WTC11 (cell line): ENCODE data around the gene STX8. TPM values are rescaled to one million over a fixed set of nuclear protein-coding genes. Genes with fewer than 3 reads are reported as not detected.

Source experiments
- ATAC-seq: fragments of 200-7000 bp; cut with Tn5 transposase; 2 replicates; pipeline ENCODE4 v1.10.0; 2021; ENCODE audit warnings: mild to moderate bottlenecking, moderate library complexity
- CTCF ChIA-PET: fragments of 300-600 bp; sonication (Branson Sonifier 250); formaldehyde crosslinking; loops from one replicate; lab custom pipeline; 2021; ENCODE audit warnings: antibody characterized with exemption; lab: Charles Lee
- POLR2A ChIA-PET: fragments of 350-600 bp; sonication (Branson Sonifier 250); formaldehyde crosslinking; loops from one replicate; lab custom pipeline; 2021; ENCODE audit warnings: antibody characterized with exemption; lab: Charles Lee
- DNase-seq: peaks from one replicate; pipeline ENCODE4 v3.0.0; 2021; ENCODE audit warnings: low spot score
- H3K27ac Mint-ChIP-seq: 2 replicates; pipeline ENCODE4 v1.8.0; 2021; ENCODE audit warnings: mixed read lengths
- H3K27me3 Mint-ChIP-seq: 2 replicates; pipeline ENCODE4 v1.8.0; 2021; ENCODE audit warnings: low read depth, mild to moderate bottlenecking, moderate library complexity, mixed read lengths
- H3K36me3 Mint-ChIP-seq: 2 replicates; pipeline ENCODE4 v1.8.0; 2021; ENCODE audit warnings: mixed read lengths
- H3K4me1 Mint-ChIP-seq: 2 replicates; pipeline ENCODE4 v1.8.0; 2022; ENCODE audit warnings: mixed read lengths
- H3K4me3 Mint-ChIP-seq: 2 replicates; pipeline ENCODE4 v1.8.0; 2021; ENCODE audit warnings: mild to moderate bottlenecking, moderate library complexity, mixed read lengths
- H3K9me3 Mint-ChIP-seq: 2 replicates; pipeline ENCODE4 v1.8.0; 2021; ENCODE audit warnings: mixed read lengths
- EMX1 ChIP-seq: fragments of 250-450 bp; sonication (Bioruptor Pico); IDR thresholded peaks from 2 replicates; pipeline ENCODE4 v1.8.0; 2021; ENCODE audit warnings: mild to moderate bottlenecking
- FOXJ3 ChIP-seq: sonication (generic); formaldehyde crosslinking; IDR thresholded peaks from 2 replicates; pipeline ENCODE4 v1.9.0; 2021; ENCODE audit warnings: missing genetic modification reagents, mild to moderate bottlenecking, borderline replicate concordance
- KAT7 ChIP-seq: sonication (generic); formaldehyde crosslinking; IDR thresholded peaks from 2 replicates; pipeline ENCODE4 v1.8.1; 2023; ENCODE audit warnings: missing genetic modification reagents, mild to moderate bottlenecking, borderline replicate concordance
- RELA ChIP-seq: sonication (generic); formaldehyde crosslinking; IDR thresholded peaks from 2 replicates; pipeline ENCODE4 v1.8.1; 2022; ENCODE audit warnings: missing genetic modification reagents, mild to moderate bottlenecking, borderline replicate concordance
- RORB ChIP-seq: fragments of 250-450 bp; sonication (Bioruptor Pico); IDR thresholded peaks from 2 replicates; pipeline ENCODE4 v1.9.0; 2021; ENCODE audit warnings: mild to moderate bottlenecking
- TEAD4 ChIP-seq: sonication (generic); formaldehyde crosslinking; IDR thresholded peaks from 2 replicates; pipeline ENCODE4 v1.8.0; 2022; ENCODE audit warnings: mild to moderate bottlenecking, missing genetic modification reagents
- ZNF121 ChIP-seq: sonication (generic); formaldehyde crosslinking; IDR thresholded peaks from 2 replicates; pipeline ENCODE4 v1.8.0; 2023; ENCODE audit warnings: missing genetic modification reagents
- ZNF396 ChIP-seq: fragments of 250-450 bp; sonication (Bioruptor Pico); IDR thresholded peaks from 2 replicates; pipeline ENCODE4 v1.8.0; 2021; ENCODE audit warnings: mild to moderate bottlenecking, moderate library complexity, borderline replicate concordance
- total RNA-seq: library from RNA; stranded (reverse); gene quantifications from 3 replicates; pipeline ENCODE4 v1.2.3, GENCODE V29; 2021
- TF ChIP-seq, protein P1 (sequence below): fragments of 250-450 bp; sonication (Bioruptor Pico); IDR thresholded peaks from 2 replicates; pipeline ENCODE4 v1.9.0; 2021; ENCODE audit warnings: mild to moderate bottlenecking, borderline replicate concordance
- TF ChIP-seq, protein P2 (sequence below): fragments of 200-600 bp; IDR thresholded peaks from 2 replicates; pipeline ENCODE4 v1.8.0; 2022; ENCODE audit warnings: antibody characterized with exemption
- TF ChIP-seq, protein P3 (sequence below): sonication (generic); formaldehyde crosslinking; IDR thresholded peaks from 2 replicates; pipeline ENCODE4 v1.8.0; 2022; ENCODE audit warnings: missing genetic modification reagents
- TF ChIP-seq, protein P4 (sequence below): fragments of 250-450 bp; sonication (Bioruptor Pico); IDR thresholded peaks from 2 replicates; pipeline ENCODE4 v1.9.0; 2021; ENCODE audit warnings: mild to moderate bottlenecking
- TF ChIP-seq, protein P5 (sequence below): sonication (generic); formaldehyde crosslinking; IDR thresholded peaks from 2 replicates; pipeline ENCODE4 v1.8.0; 2022; ENCODE audit warnings: mild to moderate bottlenecking, missing genetic modification reagents

Gene STX8
- total RNA-seq, 1 experiment from 2014 or later: 39.9 TPM

DNA sequence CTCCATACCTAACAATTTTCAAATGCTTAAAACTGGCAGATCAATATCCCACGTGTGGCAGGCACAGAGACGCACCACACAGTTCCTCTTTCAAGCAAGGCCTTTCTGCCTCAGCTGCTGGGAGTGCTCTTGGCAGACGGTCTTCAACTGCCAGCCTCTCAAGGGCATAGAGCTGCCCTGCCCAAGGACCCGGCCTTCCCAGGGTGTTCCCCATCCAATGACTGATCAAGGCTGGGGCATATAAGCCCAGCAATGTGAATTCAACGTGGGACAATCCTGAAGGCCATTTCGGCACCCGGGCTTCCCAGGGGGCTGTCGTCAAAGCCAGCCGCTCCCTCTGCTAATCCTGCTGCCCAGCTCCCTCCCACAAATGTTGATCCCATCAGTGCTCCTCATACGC is 107.1 kb downstream of the STX8 start:
- Mint-ChIP-seq H3K36me3 (no peaks in the 10 kb centered on the region; the same call in 1 of the 2 replicates), H3K4me3 (no peak overlapping the region), H3K27me3 (no peaks in the 10 kb centered on the region), H3K9me3 (no peaks in the 10 kb centered on the region), H3K27ac (no peak overlapping the region), H3K4me1 (peaks cover 20% of the 10 kb centered on the region)
- ChIA-PET CTCF (no interaction called here), POLR2A (no interaction called here)
- DNase-seq (no peak), ATAC-seq (no peak)
- no peak for TF ChIP-seq EMX1 (CRISPR knock-in tag)
- TF ChIP-seq, protein P1, sequence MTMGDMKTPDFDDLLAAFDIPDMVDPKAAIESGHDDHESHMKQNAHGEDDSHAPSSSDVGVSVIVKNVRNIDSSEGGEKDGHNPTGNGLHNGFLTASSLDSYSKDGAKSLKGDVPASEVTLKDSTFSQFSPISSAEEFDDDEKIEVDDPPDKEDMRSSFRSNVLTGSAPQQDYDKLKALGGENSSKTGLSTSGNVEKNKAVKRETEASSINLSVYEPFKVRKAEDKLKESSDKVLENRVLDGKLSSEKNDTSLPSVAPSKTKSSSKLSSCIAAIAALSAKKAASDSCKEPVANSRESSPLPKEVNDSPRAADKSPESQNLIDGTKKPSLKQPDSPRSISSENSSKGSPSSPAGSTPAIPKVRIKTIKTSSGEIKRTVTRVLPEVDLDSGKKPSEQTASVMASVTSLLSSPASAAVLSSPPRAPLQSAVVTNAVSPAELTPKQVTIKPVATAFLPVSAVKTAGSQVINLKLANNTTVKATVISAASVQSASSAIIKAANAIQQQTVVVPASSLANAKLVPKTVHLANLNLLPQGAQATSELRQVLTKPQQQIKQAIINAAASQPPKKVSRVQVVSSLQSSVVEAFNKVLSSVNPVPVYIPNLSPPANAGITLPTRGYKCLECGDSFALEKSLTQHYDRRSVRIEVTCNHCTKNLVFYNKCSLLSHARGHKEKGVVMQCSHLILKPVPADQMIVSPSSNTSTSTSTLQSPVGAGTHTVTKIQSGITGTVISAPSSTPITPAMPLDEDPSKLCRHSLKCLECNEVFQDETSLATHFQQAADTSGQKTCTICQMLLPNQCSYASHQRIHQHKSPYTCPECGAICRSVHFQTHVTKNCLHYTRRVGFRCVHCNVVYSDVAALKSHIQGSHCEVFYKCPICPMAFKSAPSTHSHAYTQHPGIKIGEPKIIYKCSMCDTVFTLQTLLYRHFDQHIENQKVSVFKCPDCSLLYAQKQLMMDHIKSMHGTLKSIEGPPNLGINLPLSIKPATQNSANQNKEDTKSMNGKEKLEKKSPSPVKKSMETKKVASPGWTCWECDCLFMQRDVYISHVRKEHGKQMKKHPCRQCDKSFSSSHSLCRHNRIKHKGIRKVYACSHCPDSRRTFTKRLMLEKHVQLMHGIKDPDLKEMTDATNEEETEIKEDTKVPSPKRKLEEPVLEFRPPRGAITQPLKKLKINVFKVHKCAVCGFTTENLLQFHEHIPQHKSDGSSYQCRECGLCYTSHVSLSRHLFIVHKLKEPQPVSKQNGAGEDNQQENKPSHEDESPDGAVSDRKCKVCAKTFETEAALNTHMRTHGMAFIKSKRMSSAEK (CRISPR knock-in tag): no peak
- TF ChIP-seq, protein P2, sequence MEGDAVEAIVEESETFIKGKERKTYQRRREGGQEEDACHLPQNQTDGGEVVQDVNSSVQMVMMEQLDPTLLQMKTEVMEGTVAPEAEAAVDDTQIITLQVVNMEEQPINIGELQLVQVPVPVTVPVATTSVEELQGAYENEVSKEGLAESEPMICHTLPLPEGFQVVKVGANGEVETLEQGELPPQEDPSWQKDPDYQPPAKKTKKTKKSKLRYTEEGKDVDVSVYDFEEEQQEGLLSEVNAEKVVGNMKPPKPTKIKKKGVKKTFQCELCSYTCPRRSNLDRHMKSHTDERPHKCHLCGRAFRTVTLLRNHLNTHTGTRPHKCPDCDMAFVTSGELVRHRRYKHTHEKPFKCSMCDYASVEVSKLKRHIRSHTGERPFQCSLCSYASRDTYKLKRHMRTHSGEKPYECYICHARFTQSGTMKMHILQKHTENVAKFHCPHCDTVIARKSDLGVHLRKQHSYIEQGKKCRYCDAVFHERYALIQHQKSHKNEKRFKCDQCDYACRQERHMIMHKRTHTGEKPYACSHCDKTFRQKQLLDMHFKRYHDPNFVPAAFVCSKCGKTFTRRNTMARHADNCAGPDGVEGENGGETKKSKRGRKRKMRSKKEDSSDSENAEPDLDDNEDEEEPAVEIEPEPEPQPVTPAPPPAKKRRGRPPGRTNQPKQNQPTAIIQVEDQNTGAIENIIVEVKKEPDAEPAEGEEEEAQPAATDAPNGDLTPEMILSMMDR: no peak

DNA sequence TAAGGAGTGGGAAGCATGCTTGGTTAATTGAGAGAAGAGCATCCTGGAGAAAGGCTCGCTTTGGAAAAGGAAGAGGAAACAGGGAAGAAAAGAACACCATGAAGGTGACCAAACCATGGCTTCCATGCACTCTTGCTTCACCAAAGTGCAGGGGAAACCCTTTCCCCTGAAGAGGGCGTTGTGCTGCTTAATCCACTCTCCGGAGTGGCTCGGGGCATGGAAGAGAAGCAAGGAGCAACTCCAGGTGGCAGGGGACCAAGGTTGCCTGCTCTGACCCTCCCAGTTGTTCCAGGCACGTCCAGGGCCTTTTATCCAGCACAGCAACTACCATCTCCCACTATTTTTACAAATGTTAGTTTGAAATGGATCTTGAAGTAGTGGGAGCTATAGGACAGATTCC is 108.1 kb downstream of the STX8 start:
- POLR2A ChIA-PET: no interaction called here
- peaks cover 19% of the 10 kb centered on the region for H3K4me1 Mint-ChIP-seq
- peak; percentile 85 for ATAC-seq
- H3K36me3 Mint-ChIP-seq: no peaks in the 10 kb centered on the region; the same call in 1 of the 2 replicates
- no peaks in the 10 kb centered on the region for H3K9me3 Mint-ChIP-seq
- CTCF ChIA-PET: interaction anchor here (0.7 to 1.1 kb wide), 2 partner anchors 45 to 55 kb away, joined by 4 to 5 read pairs; no protein-coding TSS in a partner anchor
- H3K27me3 Mint-ChIP-seq: no peaks in the 10 kb centered on the region
- DNase-seq: peak; percentile 54
- H3K27ac Mint-ChIP-seq: no peak overlapping the region
- no peak overlapping the region for H3K4me3 Mint-ChIP-seq
- TF ChIP-seq, protein P3, sequence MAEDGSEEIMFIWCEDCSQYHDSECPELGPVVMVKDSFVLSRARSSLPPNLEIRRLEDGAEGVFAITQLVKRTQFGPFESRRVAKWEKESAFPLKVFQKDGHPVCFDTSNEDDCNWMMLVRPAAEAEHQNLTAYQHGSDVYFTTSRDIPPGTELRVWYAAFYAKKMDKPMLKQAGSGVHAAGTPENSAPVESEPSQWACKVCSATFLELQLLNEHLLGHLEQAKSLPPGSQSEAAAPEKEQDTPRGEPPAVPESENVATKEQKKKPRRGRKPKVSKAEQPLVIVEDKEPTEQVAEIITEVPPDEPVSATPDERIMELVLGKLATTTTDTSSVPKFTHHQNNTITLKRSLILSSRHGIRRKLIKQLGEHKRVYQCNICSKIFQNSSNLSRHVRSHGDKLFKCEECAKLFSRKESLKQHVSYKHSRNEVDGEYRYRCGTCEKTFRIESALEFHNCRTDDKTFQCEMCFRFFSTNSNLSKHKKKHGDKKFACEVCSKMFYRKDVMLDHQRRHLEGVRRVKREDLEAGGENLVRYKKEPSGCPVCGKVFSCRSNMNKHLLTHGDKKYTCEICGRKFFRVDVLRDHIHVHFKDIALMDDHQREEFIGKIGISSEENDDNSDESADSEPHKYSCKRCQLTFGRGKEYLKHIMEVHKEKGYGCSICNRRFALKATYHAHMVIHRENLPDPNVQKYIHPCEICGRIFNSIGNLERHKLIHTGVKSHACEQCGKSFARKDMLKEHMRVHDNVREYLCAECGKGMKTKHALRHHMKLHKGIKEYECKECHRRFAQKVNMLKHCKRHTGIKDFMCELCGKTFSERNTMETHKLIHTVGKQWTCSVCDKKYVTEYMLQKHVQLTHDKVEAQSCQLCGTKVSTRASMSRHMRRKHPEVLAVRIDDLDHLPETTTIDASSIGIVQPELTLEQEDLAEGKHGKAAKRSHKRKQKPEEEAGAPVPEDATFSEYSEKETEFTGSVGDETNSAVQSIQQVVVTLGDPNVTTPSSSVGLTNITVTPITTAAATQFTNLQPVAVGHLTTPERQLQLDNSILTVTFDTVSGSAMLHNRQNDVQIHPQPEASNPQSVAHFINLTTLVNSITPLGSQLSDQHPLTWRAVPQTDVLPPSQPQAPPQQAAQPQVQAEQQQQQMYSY (CRISPR knock-in tag): peak; percentile 52; the same call in 1 of the 2 replicates
- TF ChIP-seq, protein P2: no peak

DNA sequence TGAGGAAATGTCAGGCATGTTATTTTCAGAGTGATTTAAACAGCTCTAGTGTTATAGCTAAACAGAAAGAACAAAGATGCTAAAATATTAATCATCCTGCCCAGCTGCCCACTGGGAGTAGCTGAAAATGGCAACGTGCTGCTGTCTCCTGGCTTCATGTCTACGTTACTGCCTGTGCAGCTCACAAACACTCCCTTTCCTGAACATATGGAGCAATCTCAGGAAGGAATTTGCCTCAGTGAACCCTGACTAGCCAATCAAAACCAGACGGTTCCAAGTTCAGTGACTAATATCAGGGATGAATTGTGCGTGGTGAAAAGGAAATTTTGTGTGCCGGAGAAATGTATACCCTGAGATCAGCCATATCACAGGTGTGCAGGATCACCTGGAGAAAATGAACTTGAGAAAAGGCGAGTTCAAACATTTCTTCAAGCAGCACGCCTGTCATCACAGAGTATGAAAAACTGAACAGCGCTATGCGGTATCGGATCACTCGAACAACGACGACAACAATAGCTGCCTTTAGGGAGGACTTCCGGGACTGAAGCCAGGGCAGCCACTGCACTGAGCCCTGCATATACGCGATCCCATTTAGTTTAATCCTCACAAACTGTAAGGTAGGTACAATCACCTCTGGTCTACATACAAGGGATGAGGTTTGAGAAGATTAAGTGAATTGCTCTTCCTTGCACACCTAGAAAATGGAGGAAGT is 110.3 kb downstream of the STX8 start:
- peaks cover 19% of the 10 kb centered on the region for H3K4me1 Mint-ChIP-seq
- POLR2A ChIA-PET: interaction anchor here (0.5 kb wide), 1 partner anchor 1026 kb away, joined by 3 read pairs; no protein-coding TSS in a partner anchor
- H3K36me3 Mint-ChIP-seq: peaks cover 4% of the 10 kb centered on the region; the same call in 1 of the 2 replicates
- ATAC-seq: no peak
- H3K4me3 Mint-ChIP-seq: no peak overlapping the region
- CTCF ChIA-PET: interaction anchor here (0.6 kb wide), 1 partner anchor 41 kb away, joined by 4 read pairs; no protein-coding TSS in a partner anchor
- no peak for DNase-seq
- H3K27me3 Mint-ChIP-seq: no peaks in the 10 kb centered on the region
- H3K9me3 Mint-ChIP-seq: peaks cover 12% of the 10 kb centered on the region
- H3K27ac Mint-ChIP-seq: no peak overlapping the region
- TF ChIP-seq RELA (no peak), FOXJ3 (CRISPR knock-in tag) (no peak), RORB (CRISPR knock-in tag) (no peak), TEAD4 (CRISPR knock-in tag) (no peak), ZNF396 (CRISPR knock-in tag) (no peak), ZNF121 (CRISPR knock-in tag) (no peak), KAT7 (CRISPR knock-in tag) (no peak)
- TF ChIP-seq, protein P4, sequence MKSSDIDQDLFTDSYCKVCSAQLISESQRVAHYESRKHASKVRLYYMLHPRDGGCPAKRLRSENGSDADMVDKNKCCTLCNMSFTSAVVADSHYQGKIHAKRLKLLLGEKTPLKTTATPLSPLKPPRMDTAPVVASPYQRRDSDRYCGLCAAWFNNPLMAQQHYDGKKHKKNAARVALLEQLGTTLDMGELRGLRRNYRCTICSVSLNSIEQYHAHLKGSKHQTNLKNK (CRISPR knock-in tag): no peak
- TF ChIP-seq, protein P5, sequence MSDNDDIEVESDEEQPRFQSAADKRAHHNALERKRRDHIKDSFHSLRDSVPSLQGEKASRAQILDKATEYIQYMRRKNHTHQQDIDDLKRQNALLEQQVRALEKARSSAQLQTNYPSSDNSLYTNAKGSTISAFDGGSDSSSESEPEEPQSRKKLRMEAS (CRISPR knock-in tag): no peak
- TF ChIP-seq, protein P2: no peak
